Calu3 (cell line): ENCODE results near the gene AFF4. TPM values are rescaled to one million over a fixed set of nuclear protein-coding genes. Genes with fewer than 3 reads are reported as not detected.

Experiments
- BruUV-seq: library from RNA; stranded (reverse); fragments of 400-500 nt; replicated peaks from 2 replicates; lab custom pipeline; 2021; lab: Mats Ljungman, UMichigan
- CTCF ChIA-PET: fragments of 300-600 bp; sonication (Branson Sonifier 250); formaldehyde crosslinking; loops from one replicate; lab custom pipeline; 2022; ENCODE audit warnings: antibody characterized with exemption; lab: Charles Lee
- DNase-seq: peaks from one replicate; pipeline ENCODE4 v3.0.0; 2022
- H3K27ac Mint-ChIP-seq: one replicate; pipeline ENCODE4 v1.8.0; 2022; ENCODE audit warnings: mixed read lengths; ENCODE audit not compliant: unreplicated experiment
- H3K27me3 Mint-ChIP-seq: one replicate; pipeline ENCODE4 v1.8.0; 2022; ENCODE audit warnings: mixed read lengths; ENCODE audit not compliant: unreplicated experiment
- H3K36me3 Mint-ChIP-seq: one replicate; pipeline ENCODE4 v1.8.0; 2022; ENCODE audit warnings: mild to moderate bottlenecking, moderate library complexity, mixed read lengths; ENCODE audit not compliant: insufficient read depth, unreplicated experiment
- H3K4me1 Mint-ChIP-seq: one replicate; pipeline ENCODE4 v1.8.0; 2022; ENCODE audit warnings: mild to moderate bottlenecking, low read depth, mixed read lengths; ENCODE audit not compliant: unreplicated experiment
- H3K4me3 Mint-ChIP-seq: one replicate; pipeline ENCODE4 v1.8.0; 2022; ENCODE audit warnings: mild to moderate bottlenecking, low read depth, moderate library complexity, mixed read lengths; ENCODE audit not compliant: unreplicated experiment
- H3K9me3 Mint-ChIP-seq: one replicate; pipeline ENCODE4 v1.8.0; 2022; ENCODE audit warnings: low read depth, mixed read lengths; ENCODE audit not compliant: unreplicated experiment
- intact Hi-C: fragments of 100-400 bp; cut with micrococcal nuclease; formaldehyde crosslinking; loops from one replicate; pipeline ENCODE4 v1.10.0; 2022; ENCODE audit not compliant: unreplicated experiment
- total RNA-seq: library from RNA; stranded (reverse); gene quantifications from 2 replicates; pipeline ENCODE4 v1.2.3, GENCODE V29; 2022
- TF ChIP-seq, protein P1 (sequence below): fragments of 200-600 bp; IDR thresholded peaks from one replicate; pipeline ENCODE4 v1.8.0; 2022; ENCODE audit warnings: antibody characterized with exemption; ENCODE audit not compliant: unreplicated experiment

The AFF4 gene
- total RNA-seq, 1 experiment from 2014 or later = 87.1 TPM

GRCh38 chr5:132876020-132876759 lies 87.2 kb downstream of the AFF4 start:
- Mint-ChIP-seq H3K27ac (no peak overlapping the region), H3K36me3 (peaks cover 49% of the 10 kb centered on the region), H3K27me3 (no peaks in the 10 kb centered on the region), H3K4me1 (peaks cover 55% of the 10 kb centered on the region), H3K4me3 (peak overlapping the region; percentile 12), H3K9me3 (peaks cover 5% of the 10 kb centered on the region)
- no TSS peak for BruUV-seq
- intact Hi-C loops = no loop called here
- DNase-seq = no peak
- CTCF ChIA-PET = interaction anchor here (1.0 to 1.5 kb wide), 2 partner anchors 10 to 56 kb away, joined by 3 to 9 read pairs; partner anchors contain the start of genes GDF9 and UQCRQ
- TF ChIP-seq, protein P1, sequence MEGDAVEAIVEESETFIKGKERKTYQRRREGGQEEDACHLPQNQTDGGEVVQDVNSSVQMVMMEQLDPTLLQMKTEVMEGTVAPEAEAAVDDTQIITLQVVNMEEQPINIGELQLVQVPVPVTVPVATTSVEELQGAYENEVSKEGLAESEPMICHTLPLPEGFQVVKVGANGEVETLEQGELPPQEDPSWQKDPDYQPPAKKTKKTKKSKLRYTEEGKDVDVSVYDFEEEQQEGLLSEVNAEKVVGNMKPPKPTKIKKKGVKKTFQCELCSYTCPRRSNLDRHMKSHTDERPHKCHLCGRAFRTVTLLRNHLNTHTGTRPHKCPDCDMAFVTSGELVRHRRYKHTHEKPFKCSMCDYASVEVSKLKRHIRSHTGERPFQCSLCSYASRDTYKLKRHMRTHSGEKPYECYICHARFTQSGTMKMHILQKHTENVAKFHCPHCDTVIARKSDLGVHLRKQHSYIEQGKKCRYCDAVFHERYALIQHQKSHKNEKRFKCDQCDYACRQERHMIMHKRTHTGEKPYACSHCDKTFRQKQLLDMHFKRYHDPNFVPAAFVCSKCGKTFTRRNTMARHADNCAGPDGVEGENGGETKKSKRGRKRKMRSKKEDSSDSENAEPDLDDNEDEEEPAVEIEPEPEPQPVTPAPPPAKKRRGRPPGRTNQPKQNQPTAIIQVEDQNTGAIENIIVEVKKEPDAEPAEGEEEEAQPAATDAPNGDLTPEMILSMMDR = no peak

DNA sequence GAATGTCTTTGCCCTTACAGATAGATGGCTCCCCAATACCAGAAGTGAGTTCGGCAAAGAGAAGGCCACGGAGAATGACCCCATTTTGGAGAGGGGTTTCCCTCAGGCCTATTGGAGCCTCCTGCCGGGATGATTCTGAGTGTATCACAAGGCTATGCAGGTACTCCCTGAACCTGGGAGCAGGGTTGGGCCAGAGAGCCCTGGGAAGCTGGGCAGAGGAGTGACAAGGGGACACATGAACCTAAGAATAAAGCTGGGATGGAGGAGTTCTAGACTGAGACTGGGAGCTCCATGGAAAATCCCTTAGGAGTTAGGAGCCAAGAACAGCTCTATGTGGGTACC lies 89.5 kb downstream of the AFF4 start:
- CTCF ChIA-PET = no interaction called here
- no TSS peak for BruUV-seq
- no peak for DNase-seq
- H3K27ac Mint-ChIP-seq = peak overlapping the region; percentile 90
- peaks cover 71% of the 10 kb centered on the region for H3K36me3 Mint-ChIP-seq
- H3K9me3 Mint-ChIP-seq = peaks cover 5% of the 10 kb centered on the region
- intact Hi-C loops = no loop called here
- H3K4me3 Mint-ChIP-seq = peak overlapping the region; percentile 38
- no peaks in the 10 kb centered on the region for H3K27me3 Mint-ChIP-seq
- TF ChIP-seq, protein P1 = no peak
- H3K4me1 Mint-ChIP-seq = peaks cover 55% of the 10 kb centered on the region

DNA sequence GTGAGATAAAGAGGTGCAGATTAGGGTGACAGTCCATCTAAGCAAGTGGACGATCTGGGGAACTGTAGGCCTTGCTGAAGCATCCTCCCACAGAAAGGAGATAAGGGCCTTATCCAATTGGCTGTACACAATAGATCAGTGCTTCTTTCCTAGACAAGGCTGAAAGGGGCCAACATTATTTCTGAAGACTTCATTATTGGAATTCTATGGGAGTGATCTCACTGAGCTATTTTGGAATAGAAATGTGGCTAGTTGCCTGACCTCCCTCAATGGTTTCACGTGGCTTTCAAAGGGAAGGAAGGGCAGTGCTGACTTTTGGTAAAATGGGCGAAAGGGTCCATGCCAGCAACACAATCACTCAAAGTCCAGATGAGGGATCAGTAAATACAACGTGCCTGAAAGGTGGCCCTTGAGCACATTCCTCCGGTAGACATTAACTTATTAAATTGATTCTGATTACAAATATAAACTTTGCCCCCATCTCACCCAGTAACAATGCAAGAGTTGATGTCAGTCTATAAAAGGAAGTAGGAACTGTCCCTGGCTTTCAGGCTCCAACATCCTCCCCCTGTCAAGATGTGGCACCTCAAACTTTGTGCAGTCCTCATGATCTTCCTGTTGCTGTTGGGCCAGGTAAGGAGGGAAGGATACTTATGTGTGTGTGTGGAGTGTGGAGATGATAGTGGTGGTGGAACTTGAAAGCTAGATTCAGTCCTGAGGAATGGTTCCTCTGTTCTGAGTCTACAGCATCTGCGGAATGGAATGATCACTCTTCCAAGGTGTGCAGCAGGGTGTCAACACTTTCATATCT lies 90.1 kb downstream of the AFF4 start, which contains the start of gene LEAP2:
TSS of gene LEAP2 (plus strand) at position 550 of the 811 bp plus-strand sequence. CDS start at position 577, 27 bp downstream.
- CTCF ChIA-PET = interaction anchor here (0.5 kb wide), 1 partner anchor 1024 kb away, joined by 3 read pairs; no protein-coding TSS in a partner anchor
- intact Hi-C loops = no loop called here
- Mint-ChIP-seq H3K4me1 (peaks cover 51% of the 10 kb centered on the region), H3K36me3 (peaks cover 74% of the 10 kb centered on the region), H3K4me3 (peak within 1 kb of the TSS; percentile 38), H3K9me3 (peaks cover 5% of the 10 kb centered on the region), H3K27ac (peak within 1 kb of the TSS; percentile 90), H3K27me3 (no peaks in the 10 kb centered on the region)
- no TSS peak for BruUV-seq
- TF ChIP-seq, protein P1 = no peak
- DNase-seq = peak; percentile 56

GRCh38 chr5:132872788-132873118 lies 90.7 kb downstream of the AFF4 start:
- no peaks in the 10 kb centered on the region for H3K27me3 Mint-ChIP-seq
- intact Hi-C loops = no loop called here
- TF ChIP-seq, protein P1 = no peak
- CTCF ChIA-PET = no interaction called here
- peaks cover 5% of the 10 kb centered on the region for H3K9me3 Mint-ChIP-seq
- H3K27ac Mint-ChIP-seq = peak overlapping the region; percentile 90
- BruUV-seq = no TSS peak
- no peak for DNase-seq
- peaks cover 74% of the 10 kb centered on the region for H3K36me3 Mint-ChIP-seq
- no peak overlapping the region for H3K4me3 Mint-ChIP-seq
- peaks cover 46% of the 10 kb centered on the region for H3K4me1 Mint-ChIP-seq
